ENCODE data around the gene NLN. TPM values are rescaled to one million over a fixed set of nuclear protein-coding genes. Genes with fewer than 3 reads are reported as not detected.

The NLN gene
- total RNA-seq, 2 experiments from 2014 or later = 38.4 to 42.5 TPM

GRCh38 chr5:65823204-65823603, 101.2 kb downstream of the NLN start:
- CTCF ChIA-PET = interaction anchor here (1.3 kb wide), 1 partner anchor 12 kb away, joined by 3 read pairs; no protein-coding TSS in a partner anchor
- intact Hi-C loops (cut with micrococcal nuclease) = no loop called here
- Mint-ChIP-seq H3K36me3 (ENCODE audit: low read depth) (peaks cover 14% of the 10 kb centered on the region), H3K9me3 (no peaks in the 10 kb centered on the region), H3K27me3 (no peaks in the 10 kb centered on the region), H3K4me1 (ENCODE audit: low read depth) (peaks cover 36% of the 10 kb centered on the region), H3K27ac (no peak overlapping the region), H3K4me3 (no peak overlapping the region)
- no peak for DNase-seq
- POLR2A ChIA-PET = no interaction called here
- ATAC-seq = no peak
- no peak for TF ChIP-seq CTCF (IDR thresholded peaks at IDR 0.05)

GRCh38 chr5:65823845-65824445, 101.9 kb downstream of the NLN start:
- CTCF ChIA-PET = interaction anchor here (0.7 to 1.3 kb wide), 2 partner anchors 12 to 37 kb away, joined by 3 read pairs; no protein-coding TSS in a partner anchor
- Mint-ChIP-seq H3K4me3 (no peak overlapping the region), H3K27ac (no peak overlapping the region), H3K4me1 (ENCODE audit: low read depth) (peaks cover 36% of the 10 kb centered on the region), H3K9me3 (no peaks in the 10 kb centered on the region), H3K27me3 (no peaks in the 10 kb centered on the region), H3K36me3 (ENCODE audit: low read depth) (peaks cover 14% of the 10 kb centered on the region)
- ATAC-seq = no peak
- no peak for DNase-seq
- POLR2A ChIA-PET = no interaction called here
- intact Hi-C loops (cut with micrococcal nuclease) = no loop called here
- no peak for TF ChIP-seq CTCF (IDR thresholded peaks at IDR 0.05)

GRCh38 chr5:65825408-65826328, 103.7 kb downstream of the NLN start:
- DNase-seq = no peak
- Mint-ChIP-seq H3K36me3 (ENCODE audit: low read depth) (peaks cover 14% of the 10 kb centered on the region), H3K27me3 (no peaks in the 10 kb centered on the region), H3K9me3 (no peaks in the 10 kb centered on the region), H3K4me1 (ENCODE audit: low read depth) (peaks cover 22% of the 10 kb centered on the region), H3K4me3 (no peak overlapping the region), H3K27ac (no peak overlapping the region)
- CTCF ChIA-PET = interaction anchor here (1.2 kb wide), 1 partner anchor 9 kb away, joined by 5 read pairs; no protein-coding TSS in a partner anchor
- POLR2A ChIA-PET = interaction anchor here (0.8 kb wide), 1 partner anchor 22 kb away, joined by 3 read pairs; no protein-coding TSS in a partner anchor
- ATAC-seq = peak; percentile 24
- intact Hi-C loops (cut with micrococcal nuclease) = no loop called here
- TF ChIP-seq CTCF (IDR thresholded peaks at IDR 0.05) = no peak

- H3K4me3 Mint-ChIP-seq = no peak overlapping the region
- ChIA-PET POLR2A (no interaction called here), CTCF (no interaction called here)
- peaks cover 9% of the 10 kb centered on the region for H3K36me3 Mint-ChIP-seq (ENCODE audit: low read depth)
- DNase-seq (no peak), ATAC-seq (no peak)
- H3K4me1 Mint-ChIP-seq (ENCODE audit: low read depth) = peaks cover 22% of the 10 kb centered on the region
- TF ChIP-seq CTCF (IDR thresholded peaks at IDR 0.05) = no peak
- H3K27ac Mint-ChIP-seq = no peak overlapping the region
- intact Hi-C loops (cut with micrococcal nuclease) = no loop called here
- H3K9me3 Mint-ChIP-seq = no peaks in the 10 kb centered on the region
- H3K27me3 Mint-ChIP-seq = no peaks in the 10 kb centered on the region
Measured at GRCh38 chr5:65828022-65828896, 106.3 kb downstream of the NLN start.

Measured in activated CD8-positive, alpha-beta T cell treated with anti-CD3 and anti-CD28 coated beads for 36 hours (primary cell).